Daoy (cell line): Measurements from ENCODE around the gene ITM2C. TPM values are rescaled to one million over a fixed set of nuclear protein-coding genes. Genes with fewer than 3 reads are reported as not detected.

ENCODE experiments used
- DNase-seq: peaks from one replicate; pipeline ENCODE4 v3.0.0-alpha.2; 2015; ENCODE audit warnings: low read depth
- total RNA-seq: library from RNA; depleted of rRNA; stranded (reverse); fragments of >200 nt; shearing (Covaris generic); gene quantifications from 2 replicates; pipeline ENCODE4 v1.2.3, GENCODE V29; 2014

Gene ITM2C
- total RNA-seq, 1 experiment from 2014 or later = 41.9 TPM

- no peak for DNase-seq
These were observed 42.8 kb downstream of the ITM2C start for GRCh38 chr2:230907361-230908091.

- no peak for DNase-seq
These were observed 43.4 kb downstream of the ITM2C start for GRCh38 chr2:230908092-230908594.

GRCh38 chr2:230908595-230909191 lies 44.0 kb downstream of the ITM2C start:
- peak; percentile 89 for DNase-seq

- DNase-seq = no peak
These were observed 45.3 kb downstream of the ITM2C start for GRCh38 chr2:230909841-230910545.

GRCh38 chr2:230910546-230911177 lies 45.9 kb downstream of the ITM2C start:
- no peak for DNase-seq

- DNase-seq = no peak
These were observed 47.3 kb downstream of the ITM2C start for GRCh38 chr2:230912046-230912445.

- no peak for DNase-seq
These were observed 48.0 kb downstream of the ITM2C start for GRCh38 chr2:230912724-230913123.

GRCh38 chr2:230913406-230914143 lies 48.8 kb downstream of the ITM2C start:
- DNase-seq = peak; percentile 35

- DNase-seq = no peak
These were observed 50.1 kb downstream of the ITM2C start for GRCh38 chr2:230914886-230915285.

- no peak for DNase-seq
These were observed 50.6 kb downstream of the ITM2C start for GRCh38 chr2:230915319-230915718.

- no peak for DNase-seq
These were observed 51.5 kb downstream of the ITM2C start for GRCh38 chr2:230916218-230916617.

GRCh38 chr2:230919240-230919639 lies 54.5 kb downstream of the ITM2C start:
- DNase-seq = no peak

- no peak for DNase-seq
These were observed 54.9 kb downstream of the ITM2C start for GRCh38 chr2:230919681-230920080.

- DNase-seq = no peak
These were observed 55.4 kb downstream of the ITM2C start for GRCh38 chr2:230920167-230920566.

- DNase-seq = no peak
These were observed 57.3 kb downstream of the ITM2C start for GRCh38 chr2:230921806-230922595.

- DNase-seq = no peak
These were observed 58.4 kb downstream of the ITM2C start for GRCh38 chr2:230922951-230923717.

GRCh38 chr2:230924092-230924469 lies 59.3 kb downstream of the ITM2C start:
- DNase-seq = no peak

GRCh38 chr2:230924470-230925341 lies 60.0 kb downstream of the ITM2C start, which contains the start of gene GPR55:
Gene GPR55 (minus strand): TSS chr2:230925242. CDS start chr2:230910962, 14,280 bp downstream.
- no peak for DNase-seq

- no peak for DNase-seq
These were observed 60.7 kb downstream of the ITM2C start for GRCh38 chr2:230925443-230925878.
